ENCODE measurements around the gene NPHP1. TPM values are rescaled to one million over a fixed set of nuclear protein-coding genes. Genes with fewer than 3 reads are reported as not detected.

NPHP1 gene
- total and polyA plus RNA-seq, 12 donors, result 2.4 to 14.2 (median 5.9) TPM

- TF ChIP-seq CTCF (IDR thresholded peaks at IDR 0.05) (no peak), POLR2A (IDR thresholded peaks at IDR 0.05) (no peak)
- intact Hi-C loops (cut with DNase I), result no loop called here
- 92 to 100% (median 97%) methylated on average over 2 of the region's 2 CpGs for WGBS, 4 donors
- DNase-seq, result no peak
- Histone ChIP-seq H3K4me3 (no peak overlapping the region), H3K36me3 (replicated peaks in 1 of 2) (no peaks in the 10 kb centered on the region), H3K27ac (no peak overlapping the region), H3K9me3 (replicated peaks in 1 of 3) (no peaks in the 10 kb centered on the region), H3K4me1 (replicated peaks in 1 of 2) (peaks cover 0 to 5% of the 10 kb centered on the region in 2 donors), H3K27me3 (no peaks in the 10 kb centered on the region)
These were observed 22.4 kb downstream of the NPHP1 start for GRCh38 chr2:110182449-110182848.

- TF ChIP-seq POLR2A (IDR thresholded peaks at IDR 0.05), result no peak
- no peak for TF ChIP-seq CTCF (IDR thresholded peaks at IDR 0.05)
- intact Hi-C loops (cut with DNase I), result no loop called here
- Histone ChIP-seq H3K36me3 (replicated peaks in 1 of 2) (no peaks in the 10 kb centered on the region), H3K27ac (no peak overlapping the region), H3K4me1 (replicated peaks in 1 of 2) (peaks cover 0 to 5% of the 10 kb centered on the region in 2 donors), H3K4me3 (no peak overlapping the region), H3K9me3 (replicated peaks in 1 of 3) (no peaks in the 10 kb centered on the region), H3K27me3 (no peaks in the 10 kb centered on the region)
- DNase-seq, result no peak
These were observed 24.8 kb downstream of the NPHP1 start for GRCh38 chr2:110180036-110180435.

- no peaks in the 10 kb centered on the region for H3K27me3 ChIP-seq
- TF ChIP-seq CTCF (IDR thresholded peaks at IDR 0.05) (no peak), POLR2A (IDR thresholded peaks at IDR 0.05) (no peak)
These were observed 31.3 kb downstream of the NPHP1 start for GRCh38 chr2:110173523-110173922.

GRCh38 chr2:110172506-110172905, 32.3 kb downstream of the NPHP1 start:
- DNase-seq, result no peak

More at GRCh38 chr2:110173523-110173922, 31.3 kb downstream of the NPHP1 start:
- no peak for DNase-seq
- H3K9me3 ChIP-seq (replicated peaks in 1 of 3), result no peaks in the 10 kb centered on the region
- intact Hi-C loops (cut with DNase I), result no loop called here
- no peaks in the 10 kb centered on the region for H3K4me1 ChIP-seq (replicated peaks in 1 of 2)
- no peaks in the 10 kb centered on the region for H3K36me3 ChIP-seq (replicated peaks in 1 of 2)
- 93 to 96% (median 93%) methylated on average over 1 of the region's 1 CpG for WGBS, 4 donors
- no peak overlapping the region for H3K27ac ChIP-seq
- no peak overlapping the region for H3K4me3 ChIP-seq

More at GRCh38 chr2:110172506-110172905, 32.3 kb downstream of the NPHP1 start:
- Histone ChIP-seq H3K36me3 (replicated peaks in 1 of 2) (no peaks in the 10 kb centered on the region), H3K27ac (no peak overlapping the region), H3K9me3 (replicated peaks in 1 of 3) (no peaks in the 10 kb centered on the region), H3K4me3 (no peak overlapping the region), H3K4me1 (replicated peaks in 1 of 2) (no peaks in the 10 kb centered on the region), H3K27me3 (no peaks in the 10 kb centered on the region)
- intact Hi-C loops (cut with DNase I), result no loop called here
- TF ChIP-seq POLR2A (IDR thresholded peaks at IDR 0.05), result no peak
- no peak for TF ChIP-seq CTCF (IDR thresholded peaks at IDR 0.05)
- WGBS, 4 donors, result 93 to 96% (median 95%) methylated on average over 6 of the region's 6 CpGs
